H9 (cell line): Measurements from ENCODE around the gene NRG2. TPM values are rescaled to one million over a fixed set of nuclear protein-coding genes. Genes with fewer than 3 reads are reported as not detected.

Experiments
- DNase-seq: peaks from one replicate; pipeline ENCODE4 v3.0.0-alpha.2; 2017
- H2AFZ ChIP-seq: one replicate; pipeline ENCODE4 v1.6.1; 2013; ENCODE audit warnings: mild to moderate bottlenecking, low read length, control low read depth, moderate library complexity
- H2AK5ac ChIP-seq: 2 replicates; pipeline ENCODE4 v1.6.1; 2013; ENCODE audit warnings: low read length, control low read depth, mixed read lengths; ENCODE audit not compliant: insufficient read length
- H2BK120ac ChIP-seq: one replicate; pipeline ENCODE4 v1.6.1; 2013; ENCODE audit warnings: low read depth, mild to moderate bottlenecking, low read length, control low read depth, inconsistent platforms; ENCODE audit not compliant: poor library complexity, severe bottlenecking
- H2BK12ac ChIP-seq: 2 replicates; pipeline ENCODE4 v1.6.1; 2013; ENCODE audit warnings: low read length, control low read depth, mixed read lengths, low read depth; ENCODE audit not compliant: insufficient read length
- H2BK15ac ChIP-seq: 2 replicates; pipeline ENCODE4 v1.6.1; 2013; ENCODE audit warnings: low read depth, low read length, control low read depth
- H2BK20ac ChIP-seq: one replicate; pipeline ENCODE4 v1.6.1; 2013; ENCODE audit warnings: low read depth, mild to moderate bottlenecking, low read length, control low read depth, inconsistent platforms; ENCODE audit not compliant: poor library complexity, severe bottlenecking
- H2BK5ac ChIP-seq: 2 replicates; pipeline ENCODE4 v1.6.1; 2013; ENCODE audit warnings: low read length, control low read depth, mixed read lengths; ENCODE audit not compliant: insufficient read length
- H3K14ac ChIP-seq: 2 replicates; pipeline ENCODE4 v1.6.1; 2013; ENCODE audit warnings: low read length, control low read depth; ENCODE audit not compliant: insufficient read depth
- H3K18ac ChIP-seq: 2 replicates; pipeline ENCODE4 v1.6.1; 2013; ENCODE audit warnings: low read depth, mild to moderate bottlenecking, mixed read lengths, low read length, control low read depth; ENCODE audit not compliant: insufficient read length
- H3K23ac ChIP-seq: 2 replicates; pipeline ENCODE4 v1.6.1; 2013; ENCODE audit warnings: low read length, control low read depth, mixed read lengths, low read depth; ENCODE audit not compliant: insufficient read length
- H3K23me2 ChIP-seq: 2 replicates; pipeline ENCODE4 v1.6.1; 2013; ENCODE audit warnings: low read depth, mild to moderate bottlenecking, mixed read lengths, low read length, control low read depth; ENCODE audit not compliant: insufficient read length, poor library complexity, severe bottlenecking
- H3K27ac ChIP-seq: 2 replicates; pipeline ENCODE4 v1.5.1; 2013; ENCODE audit warnings: low read length, control low read depth, mixed read lengths, low read depth; ENCODE audit not compliant: insufficient read length
- H3K27me3 ChIP-seq: 2 replicates; pipeline ENCODE4 v1.6.1; 2013; ENCODE audit warnings: low read length, control low read depth, inconsistent platforms; ENCODE audit not compliant: insufficient read depth
- H3K4ac ChIP-seq: 2 replicates; pipeline ENCODE4 v1.6.1; 2013; ENCODE audit warnings: low read depth, mild to moderate bottlenecking, control low read depth, inconsistent platforms, low read length, moderate library complexity
- H3K4me1 ChIP-seq: 2 replicates; pipeline ENCODE4 v1.6.1; 2013; ENCODE audit warnings: low read length, control low read depth, inconsistent platforms; ENCODE audit not compliant: insufficient read depth
- H3K4me2 ChIP-seq: 2 replicates; pipeline ENCODE4 v1.6.1; 2013; ENCODE audit warnings: low read length, control low read depth, mixed read lengths; ENCODE audit not compliant: insufficient read length, insufficient read depth
- H3K56ac ChIP-seq: 2 replicates; pipeline ENCODE4 v1.6.1; 2013; ENCODE audit warnings: low read depth, mild to moderate bottlenecking, mixed read lengths, low read length, control low read depth; ENCODE audit not compliant: insufficient read length
- H3K79me1 ChIP-seq: 2 replicates; pipeline ENCODE4 v1.6.1; 2013; ENCODE audit warnings: low read depth, mild to moderate bottlenecking, moderate library complexity, low read length, control low read depth, inconsistent platforms; ENCODE audit not compliant: insufficient read depth, poor library complexity, severe bottlenecking
- H3K79me2 ChIP-seq: 2 replicates; pipeline ENCODE4 v1.6.1; 2013; ENCODE audit warnings: low read length, control low read depth, inconsistent platforms; ENCODE audit not compliant: insufficient read depth
- H3K9ac ChIP-seq: 2 replicates; pipeline ENCODE4 v1.6.1; 2013; ENCODE audit warnings: low read length, control low read depth, mixed read lengths; ENCODE audit not compliant: insufficient read length; ENCODE audit errors: extremely low read depth
- H3K9me3 ChIP-seq: one replicate; pipeline ENCODE4 v1.6.1; 2013; ENCODE audit warnings: low read depth, low read length, inconsistent platforms; ENCODE audit not compliant: control insufficient read depth
- H3T11ph ChIP-seq: one replicate; pipeline ENCODE4 v1.6.1; 2013; ENCODE audit warnings: mild to moderate bottlenecking, low read length, control low read depth, inconsistent platforms
- H4K20me1 ChIP-seq: one replicate; pipeline ENCODE4 v1.6.1; 2013; ENCODE audit not compliant: control insufficient read depth, insufficient read length, insufficient read depth
- H4K5ac ChIP-seq: 2 replicates; pipeline ENCODE4 v1.6.1; 2013; ENCODE audit warnings: low read depth, mild to moderate bottlenecking, mixed read lengths, low read length, control low read depth; ENCODE audit not compliant: insufficient read length
- H4K8ac ChIP-seq: replicated peaks from 2 replicates; pipeline ENCODE4 v1.6.1; 2013; ENCODE audit warnings: low read length, control low read depth, mixed read lengths, low read depth; ENCODE audit not compliant: insufficient read length
- H4K91ac ChIP-seq: 2 replicates; pipeline ENCODE4 v1.6.1; 2013; ENCODE audit warnings: low read depth, mild to moderate bottlenecking, moderate library complexity, mixed read lengths, low read length, control low read depth; ENCODE audit not compliant: insufficient read length
- H3K27ac Mint-ChIP-seq, 3 experiments: 2 replicates in 2 of 3; 3 replicates in 1 of 3; pipeline ENCODE4 v1.8.0; 2020 to 2021; ENCODE audit warnings: mixed read lengths in 3 of 3, mild to moderate bottlenecking in 1 of 3, moderate library complexity in 1 of 3
- H3K27me3 Mint-ChIP-seq: 2 replicates; pipeline ENCODE4 v1.8.0; 2021; ENCODE audit warnings: low read depth, mild to moderate bottlenecking, moderate library complexity, mixed read lengths
- H3K36me3 Mint-ChIP-seq, 3 experiments: 2 replicates in 2 of 3; 3 replicates in 1 of 3; pipeline ENCODE4 v1.8.0; 2020 to 2021; ENCODE audit warnings: low read depth in 3 of 3, mixed read lengths in 3 of 3; ENCODE audit not compliant: insufficient read depth in 1 of 3
- H3K4me1 Mint-ChIP-seq, 2 experiments: 2 replicates each; pipeline ENCODE4 v1.8.0; 2020; ENCODE audit warnings: mixed read lengths in 2 of 2
- H3K4me3 Mint-ChIP-seq, 2 experiments: 2 replicates in 1 of 2; 3 replicates in 1 of 2; pipeline ENCODE4 v1.8.0; 2020 to 2021; ENCODE audit warnings: mild to moderate bottlenecking in 2 of 2, mixed read lengths in 2 of 2, moderate library complexity in 1 of 2
- H3K9me3 Mint-ChIP-seq, 2 experiments: 2 replicates in 1 of 2; 3 replicates in 1 of 2; pipeline ENCODE4 v1.8.0; 2020; ENCODE audit warnings: mild to moderate bottlenecking in 2 of 2, mixed read lengths in 2 of 2, moderate library complexity in 1 of 2
- CTCF ChIP-seq: fragments of 200-600 bp; sonication (generic); conservative IDR thresholded peaks from 3 replicates; pipeline ENCODE4 v1.8.0; 2021; ENCODE audit warnings: antibody characterized with exemption, mild to moderate bottlenecking
- whole genome bisulfite sequencing: extraction: QIAGEN DNeasy Blood & Tissue Kit; methylation state at CpG from one replicate; pipeline ENCODE4 v1.1.7; 2013; ENCODE audit warnings: missing lambda C conversion rate, low lambda C conversion rate, mixed read lengths; ENCODE audit not compliant: insufficient read length; ENCODE audit errors: extremely low coverage; 5-methylcytosine and 5-hydroxymethylcytosine counted together
- total RNA-seq: library from RNA; stranded (reverse); gene quantifications from 2 replicates; pipeline ENCODE4 v1.2.1, GENCODE V29; 2021

Gene NRG2
- total RNA-seq, 1 experiment from 2014 or later, result not detected

DNA sequence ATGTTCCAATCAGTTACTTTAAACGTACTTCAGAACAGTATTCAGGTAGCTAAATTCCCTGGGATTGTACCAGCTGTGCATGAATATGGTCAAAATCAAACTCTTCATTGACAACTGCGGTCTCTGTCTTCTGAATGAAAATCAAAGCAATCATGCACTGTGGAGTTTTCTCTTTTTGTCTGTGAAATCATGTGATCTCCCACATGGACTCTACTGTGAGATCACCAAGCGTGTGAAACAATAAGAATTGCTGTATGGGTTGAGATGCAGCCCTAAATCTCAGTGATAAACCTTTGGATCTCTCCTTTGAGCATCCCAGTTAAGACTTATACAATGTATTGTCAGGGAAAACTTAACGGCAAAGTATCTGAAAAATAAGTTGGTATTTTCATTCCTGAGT lies 6.1 kb downstream of the NRG2 start:
- Histone ChIP-seq H3K14ac (no peak overlapping the region), H3K27ac (no peak overlapping the region), H2BK12ac (no peak overlapping the region), H3K23ac (no peak overlapping the region), H2BK5ac (no peak overlapping the region), H2BK20ac (no peak overlapping the region), H3K79me2 (no peaks in the 10 kb centered on the region), H3K79me1 (no peaks in the 10 kb centered on the region), H2BK15ac (no peak overlapping the region), H3T11ph (no peak overlapping the region), H3K9ac (no peak overlapping the region), H3K4me2 (no peak overlapping the region), H3K4me1 (no peaks in the 10 kb centered on the region), H3K4ac (no peak overlapping the region), H4K5ac (no peak overlapping the region), H4K91ac (no peak overlapping the region), H3K23me2 (no peaks in the 10 kb centered on the region), H2BK120ac (no peak overlapping the region), H3K56ac (no peak overlapping the region), H3K27me3 (peaks cover 20% of the 10 kb centered on the region; the same call in 1 of the 2 replicates), H4K20me1 (no peaks in the 10 kb centered on the region), H2AK5ac (no peak overlapping the region), H2AFZ (no peak overlapping the region), H3K9me3 (no peaks in the 10 kb centered on the region), H3K18ac (no peak overlapping the region), H4K8ac (no peak overlapping the region)
- Mint-ChIP-seq H3K4me3 (no peak overlapping the region), H3K4me1 (peaks cover 7 to 12% of the 10 kb centered on the region in 2 experiments), H3K27ac (no peak overlapping the region), H3K36me3 (peaks cover 0 to 2% (median 0%) of the 10 kb centered on the region in 3 experiments; a peak in 1 of 7 replicates), H3K27me3 (peaks cover 88% of the 10 kb centered on the region), H3K9me3 (peaks cover 3 to 13% of the 10 kb centered on the region in 2 experiments)
- WGBS, result no CpG with 5 or more reads among the region's 4 CpGs
- no peak for DNase-seq
- no peak for TF ChIP-seq CTCF
